ENCODE data around the gene NTRK3.

- no peak for TF ChIP-seq FOXA1 (IDR thresholded peaks at IDR 0.05)
- no peak for TF ChIP-seq ELF4 (IDR thresholded peaks at IDR 0.05)
- TF ChIP-seq LEF1 (IDR thresholded peaks at IDR 0.05; ENCODE audit: borderline replicate concordance), result no peak
- no peak for TF ChIP-seq NFRKB (IDR thresholded peaks at IDR 0.05)
- TF ChIP-seq ZNF384 (IDR thresholded peaks at IDR 0.05), result no peak
- TF ChIP-seq FOXK2 (IDR thresholded peaks at IDR 0.05), result no peak
- TF ChIP-seq PKNOX1 (IDR thresholded peaks at IDR 0.05), result no peak
- TF ChIP-seq SUZ12 (IDR thresholded peaks at IDR 0.05), result no peak
- no peak for TF ChIP-seq SP1 (IDR thresholded peaks at IDR 0.05)
- no peak for TF ChIP-seq BHLHE40 (IDR thresholded peaks at IDR 0.05; ENCODE audit: borderline replicate concordance)
- TF ChIP-seq HDGF (IDR thresholded peaks at IDR 0.05; ENCODE audit: borderline replicate concordance), result no peak
- no peak for TF ChIP-seq FOXM1 (IDR thresholded peaks at IDR 0.05; ENCODE audit: borderline replicate concordance)
- no peak for TF ChIP-seq CTBP1 (IDR thresholded peaks at IDR 0.05; ENCODE audit: borderline replicate concordance)
- TF ChIP-seq ARNT (IDR thresholded peaks at IDR 0.05), result no peak
These were observed 9.7 kb downstream of the NTRK3 start for GRCh38 chr15:88246666-88247446.

All from HEK293T (cell line).